Activated CD8-positive, alpha-beta memory T cell treated with anti-CD3 and anti-CD28 coated beads for 36 hours (primary cell): ENCODE results near the gene CIB1. TPM values are rescaled to one million over a fixed set of nuclear protein-coding genes. Genes with fewer than 3 reads are reported as not detected.
"Not testable (repeated sequence)": the region's sequence is repeated elsewhere in the genome, so short reads cannot be mapped to it uniquely, and the experiment has no call there.

Experiments
- CTCF ChIA-PET: fragments of 350-600 bp; sonication (Branson Sonifier 250); formaldehyde crosslinking; loops from one replicate; lab custom pipeline; 2021; ENCODE audit warnings: antibody characterized with exemption; lab: Charles Lee
- POLR2A ChIA-PET: fragments of 350-600 bp; sonication (Branson Sonifier 250); formaldehyde crosslinking; loops from one replicate; lab custom pipeline; 2021; ENCODE audit warnings: antibody characterized with exemption; lab: Charles Lee
- total RNA-seq, 2 experiments: library from RNA; stranded (reverse); gene quantifications; one replicate each; pipeline ENCODE4 v1.2.3, GENCODE V29; 2021

Gene CIB1
- total RNA-seq, 2 experiments from 2014 or later: 171 TPM

GRCh38 chr15:90189781-90190467 lies 43.8 kb downstream of the CIB1 start:
- POLR2A ChIA-PET: interaction anchor here (1.0 kb wide), 1 partner anchor 9 kb away, joined by 3 read pairs; no protein-coding TSS in a partner anchor
- CTCF ChIA-PET: interaction anchor here (1.7 kb wide), 1 partner anchor 11 kb away, joined by 6 read pairs; the partner anchor contains the start of gene SEMA4B

GRCh38 chr15:90188914-90189748 lies 44.6 kb downstream of the CIB1 start:
- ChIA-PET CTCF (no interaction called here), POLR2A (interaction anchor here (1.0 kb wide), 1 partner anchor 10 kb away, joined by 3 read pairs; no protein-coding TSS in a partner anchor)

DNA sequence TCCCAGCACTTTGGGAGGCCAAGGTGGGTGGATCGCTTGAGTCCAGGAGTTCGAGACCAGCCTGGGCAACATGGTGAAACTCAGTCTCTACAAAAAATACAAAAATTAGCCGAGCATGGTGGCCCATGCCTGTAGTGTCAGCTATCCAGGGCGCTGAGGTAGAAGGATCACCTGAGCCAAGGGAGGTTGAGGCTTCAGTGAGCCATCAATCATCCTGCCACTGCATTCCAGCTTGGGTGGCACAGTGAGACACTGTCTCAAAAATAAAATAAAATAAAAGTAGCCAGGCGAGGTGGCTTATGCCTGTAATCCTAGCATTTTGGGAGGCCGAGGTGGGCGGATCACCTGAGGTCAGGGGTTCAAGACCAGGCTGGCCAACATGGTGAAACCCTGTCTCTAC lies 45.7 kb downstream of the CIB1 start:
- CTCF ChIA-PET: interaction anchor here (0.7 kb wide), 1 partner anchor 28 kb away, joined by 3 read pairs; no protein-coding TSS in a partner anchor
- POLR2A ChIA-PET: not testable (repeated sequence)

DNA sequence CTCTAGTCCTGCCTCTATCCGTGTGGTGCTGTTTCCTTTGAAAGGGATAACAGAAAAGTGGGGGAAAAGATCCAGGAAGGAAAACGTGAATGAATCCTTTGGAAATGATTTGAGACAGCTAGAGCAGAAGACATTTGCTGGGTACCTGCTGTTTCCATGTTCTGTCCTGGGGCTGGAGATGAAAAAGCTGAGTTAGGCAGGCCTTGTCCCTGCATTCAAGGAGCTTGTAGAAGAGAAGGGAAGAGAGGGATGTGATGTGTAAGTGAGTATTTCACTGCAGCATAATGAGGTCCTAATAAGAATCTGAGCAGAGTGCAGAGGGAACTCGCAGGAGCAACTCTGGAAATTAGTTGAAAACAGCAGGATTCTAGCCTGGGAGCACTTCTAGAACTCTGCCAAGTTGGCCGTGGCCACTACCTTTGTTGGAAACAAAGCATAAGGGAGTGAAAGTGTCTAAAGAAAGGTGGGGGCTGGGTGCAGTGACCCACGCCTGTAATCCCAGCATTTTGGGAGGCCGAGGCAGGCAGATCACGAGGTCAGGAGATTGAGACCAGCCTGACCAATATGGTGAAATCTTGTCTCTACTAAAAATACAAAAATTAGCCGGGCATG lies 46.4 kb downstream of the CIB1 start:
- POLR2A ChIA-PET: no interaction called here
- CTCF ChIA-PET: no interaction called here

DNA sequence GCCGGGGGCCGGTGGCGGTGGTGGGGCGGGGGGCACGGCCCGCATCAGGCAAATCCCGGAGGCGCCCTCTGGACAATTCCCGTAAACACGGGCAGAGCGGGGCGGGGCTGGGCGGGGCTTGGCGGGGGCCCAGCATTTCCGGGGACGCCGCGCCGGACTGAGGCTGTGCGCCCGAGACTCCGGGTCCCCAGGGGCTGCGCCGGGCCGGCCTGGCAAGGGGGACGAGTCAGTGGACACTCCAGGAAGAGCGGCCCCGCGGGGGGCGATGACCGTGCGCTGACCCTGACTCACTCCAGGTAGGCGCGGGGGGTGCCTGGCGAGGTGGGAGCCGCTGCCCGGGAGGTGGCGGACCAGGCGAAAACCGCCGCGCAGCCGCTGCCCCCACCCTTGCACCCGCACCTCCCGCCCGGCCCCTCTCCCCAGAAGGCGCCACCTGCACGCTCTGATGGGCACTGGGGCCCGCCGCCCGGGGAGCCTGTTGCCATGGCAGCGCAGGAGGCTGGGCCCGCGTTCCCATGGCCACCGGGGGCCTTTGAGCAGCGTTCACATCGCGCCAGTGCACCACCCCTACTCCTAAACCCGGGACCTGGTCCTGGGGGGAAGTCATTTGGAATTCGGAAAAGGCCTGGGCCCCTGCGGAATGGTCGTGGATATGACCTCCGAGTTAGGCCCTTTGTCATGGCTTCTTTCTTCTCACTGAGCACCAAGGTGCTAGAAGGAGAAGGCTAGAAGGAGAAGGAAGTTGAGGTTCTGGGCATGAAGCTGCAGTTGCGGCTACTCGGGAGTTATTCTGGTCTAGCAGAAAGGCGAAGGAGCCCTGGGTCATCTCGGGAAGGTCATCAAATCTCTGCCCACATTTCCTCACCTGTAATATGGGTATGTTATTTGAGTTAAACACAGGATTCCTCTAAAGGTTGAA lies 48.7 kb downstream of the CIB1 start:
- ChIA-PET CTCF (interaction anchor here (1.0 kb wide), 1 partner anchor 45 kb away, joined by 5 read pairs; no protein-coding TSS in a partner anchor), POLR2A (interaction anchor here (1.0 kb wide), 1 partner anchor 49 kb away, joined by 3 read pairs; the partner anchor contains the start of genes CIB1 and GDPGP1)

DNA sequence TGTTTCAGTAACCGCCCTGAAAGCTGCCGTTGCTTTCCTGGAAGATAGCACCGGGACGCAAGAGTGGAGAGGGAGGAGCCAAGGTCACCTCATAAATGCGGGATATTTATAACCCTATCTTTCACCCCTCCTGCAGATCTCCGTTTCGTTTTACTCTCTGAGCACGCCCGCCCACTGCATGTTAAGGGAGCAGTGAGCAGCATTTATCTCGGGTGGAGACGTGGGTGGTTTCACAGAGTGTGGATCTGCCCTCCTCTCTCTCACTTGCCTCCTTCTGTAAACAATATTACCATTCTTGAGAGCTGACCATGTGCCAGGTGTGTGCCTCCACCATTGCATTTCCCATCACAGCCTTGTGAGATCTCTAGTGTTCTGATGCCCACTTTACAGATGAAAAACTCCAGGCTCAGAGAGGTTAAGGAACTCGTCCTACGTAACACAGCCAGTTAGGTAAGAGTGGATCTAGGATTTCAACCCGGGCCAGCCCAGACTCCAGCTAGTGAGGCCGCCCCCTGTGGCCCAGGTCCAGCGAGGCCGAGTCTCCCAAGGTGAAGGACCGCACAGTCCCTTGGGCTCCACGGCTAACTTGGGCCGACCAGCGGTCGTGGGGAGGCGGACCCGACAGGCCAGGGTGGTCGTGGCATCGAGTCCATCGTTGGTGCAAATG lies 49.5 kb downstream of the CIB1 start:
- POLR2A ChIA-PET: no interaction called here

GRCh38 chr15:90181776-90182175 lies 52.0 kb downstream of the CIB1 start:
- ChIA-PET CTCF (interaction anchor here (0.6 to 1.4 kb wide), 2 partner anchors 37 to 41 kb away, joined by 3 read pairs; no protein-coding TSS in a partner anchor), POLR2A (interaction anchor here (0.7 kb wide), 1 partner anchor 276 kb away, joined by 10 read pairs; no protein-coding TSS in a partner anchor)

More for the DNA sequence above, 49.5 kb downstream of the CIB1 start:
- CTCF ChIA-PET: interaction anchor here (1.0 kb wide), 1 partner anchor 46 kb away, joined by 5 read pairs; no protein-coding TSS in a partner anchor

Other genes starting within 250 kb of the CIB1 start
- 10 to 100 TPM; 11.0 to 14.0 TPM for gene ZNF710, start 232.6 kb downstream of the CIB1 start, total RNA-seq
- 10 to 100 TPM; 91.2 to 93.0 TPM for gene IDH2, start 131.5 kb downstream of the CIB1 start, total RNA-seq
- gene SEMA4B, start 32.6 kb downstream of the CIB1 start, total RNA-seq: 1 to 10 TPM; 5.8 to 7.5 TPM
- 10 to 100 TPM; 11.1 to 11.4 TPM for gene GDPGP1, start 268 bp upstream of the CIB1 start, total RNA-seq
- under 1 TPM; 0.44 to 0.55 TPM for gene TTLL13, start 15.6 kb upstream of the CIB1 start, total RNA-seq
- 10 to 100 TPM; 32.1 to 32.9 TPM for gene NGRN, start 31.7 kb upstream of the CIB1 start, total RNA-seq
- 1 to 10 TPM; 1.0 to 1.1 TPM for gene ZNF774, start 118.3 kb upstream of the CIB1 start, total RNA-seq
- 100 to 1,000 TPM; 160 to 162 TPM for gene IQGAP1, start 154.3 kb upstream of the CIB1 start, total RNA-seq